HEK293 (cell line): ENCODE data around the gene PDE6H.

ENCODE experiments used
- CTCF ChIA-PET: fragments of 350-600 bp; formaldehyde crosslinking; extraction: SDS; loops from one replicate; lab custom pipeline; 2021; ENCODE audit warnings: antibody characterized with exemption; lab: Yijun Ruan, JAX
- POLR2A ChIA-PET: fragments of 300-600 bp; formaldehyde crosslinking; extraction: SDS; loops from one replicate; lab custom pipeline; 2020; ENCODE audit warnings: antibody characterized with exemption, inconsistent platforms; lab: Yijun Ruan, JAX
- H3K27ac ChIP-seq: fragments of 200-500 bp; sonication (Bioruptor generic); 2 replicates; pipeline ENCODE4 v1.5.1; 2014; ENCODE audit warnings: low read depth, low read length, control low read depth, inconsistent platforms; ENCODE audit errors: extremely low read depth
- H3K36me3 ChIP-seq, 2 experiments: fragments of 200-500 bp in 1 of 2; sonication (Bioruptor generic) in 1 of 2; 1 replicate in 1 of 2; 2 replicates in 1 of 2; pipeline ENCODE4 v1.5.1; 2014 to 2017; ENCODE audit warnings: inconsistent platforms in 2 of 2, low read length in 2 of 2; ENCODE audit not compliant: control insufficient read depth in 2 of 2, insufficient read depth in 1 of 2
- H3K4me1 ChIP-seq: fragments of 200-500 bp; sonication (Bioruptor generic); 2 replicates; pipeline ENCODE4 v1.5.1; 2014; ENCODE audit warnings: mild to moderate bottlenecking, low read length, inconsistent platforms; ENCODE audit not compliant: control insufficient read depth, insufficient read depth
- H3K4me3 ChIP-seq: 2 replicates; pipeline ENCODE4 v1.5.1; 2011; ENCODE audit warnings: low read depth, mild to moderate bottlenecking, control low read depth, low read length, moderate library complexity
- H3K9me3 ChIP-seq: fragments of 200-500 bp; sonication (Bioruptor generic); 2 replicates; pipeline ENCODE4 v1.5.1; 2014; ENCODE audit warnings: low read depth, low read length, inconsistent platforms; ENCODE audit not compliant: control insufficient read depth, insufficient read depth
- BCL6B ChIP-seq: fragments of 450-650 bp; formaldehyde crosslinking; IDR thresholded peaks from 2 replicates; pipeline ENCODE4 v1.5.1; 2017; ENCODE audit warnings: missing biosample characterization, missing genetic modification characterization
- EGR2 ChIP-seq: fragments of 450-650 bp; formaldehyde crosslinking; IDR thresholded peaks from 2 replicates; pipeline ENCODE4 v1.5.1; 2016; ENCODE audit warnings: low read depth, missing biosample characterization, missing genetic modification characterization
- TCF7L2 ChIP-seq: IDR thresholded peaks from 2 replicates; pipeline ENCODE4 v1.6.1; 2011; ENCODE audit warnings: low read depth, mild to moderate bottlenecking, inconsistent platforms, low read length, moderate library complexity, borderline replicate concordance
- ZFP3 ChIP-seq: fragments of 450-650 bp; formaldehyde crosslinking; IDR thresholded peaks from 2 replicates; pipeline ENCODE4 v1.5.1; 2016; ENCODE audit warnings: low read depth, missing biosample characterization, missing genetic modification characterization
- ZNF169 ChIP-seq: fragments of 450-650 bp; formaldehyde crosslinking; IDR thresholded peaks from 2 replicates; pipeline ENCODE4 v1.5.1; 2016; ENCODE audit warnings: missing biosample characterization, missing genetic modification characterization
- ZNF335 ChIP-seq: fragments of 450-650 bp; formaldehyde crosslinking; conservative IDR thresholded peaks from 2 replicates; pipeline ENCODE4 v1.5.1; 2016; ENCODE audit warnings: missing biosample characterization, missing genetic modification characterization
- ZNF416 ChIP-seq: fragments of 450-650 bp; formaldehyde crosslinking; IDR thresholded peaks from 2 replicates; pipeline ENCODE4 v1.5.1; 2016; ENCODE audit warnings: missing biosample characterization, missing genetic modification characterization
- ZNF510 ChIP-seq: fragments of 450-650 bp; formaldehyde crosslinking; IDR thresholded peaks from 2 replicates; pipeline ENCODE4 v1.5.1; 2018; ENCODE audit warnings: mild to moderate bottlenecking, missing genetic modification characterization, missing biosample characterization; ENCODE audit not compliant: insufficient replicate concordance
- ZNF518A ChIP-seq: fragments of 450-650 bp; formaldehyde crosslinking; conservative IDR thresholded peaks from 2 replicates; pipeline ENCODE4 v1.5.1; 2016; ENCODE audit warnings: low read depth, missing biosample characterization, missing genetic modification characterization
- ZNF558 ChIP-seq: fragments of 450-650 bp; formaldehyde crosslinking; IDR thresholded peaks from 2 replicates; pipeline ENCODE4 v1.5.1; 2016; ENCODE audit warnings: missing biosample characterization, missing genetic modification characterization
- ZNF677 ChIP-seq: fragments of 450-650 bp; IDR thresholded peaks from 2 replicates; pipeline ENCODE4 v1.5.0; 2018; ENCODE audit warnings: missing biosample characterization, mild to moderate bottlenecking, missing genetic modification characterization, moderate library complexity
- ZNF837 ChIP-seq: fragments of 450-650 bp; formaldehyde crosslinking; IDR thresholded peaks from 2 replicates; pipeline ENCODE4 v1.5.1; 2016; ENCODE audit warnings: missing biosample characterization, missing genetic modification characterization
- TF ChIP-seq, protein P1 (sequence below): fragments of 450-650 bp; IDR thresholded peaks from 2 replicates; pipeline ENCODE4 v1.5.1; 2018; ENCODE audit warnings: missing biosample characterization, mild to moderate bottlenecking, missing genetic modification characterization
- TF ChIP-seq, protein P2 (sequence below): fragments of 450-650 bp; formaldehyde crosslinking; optimal IDR thresholded peaks from 2 replicates; pipeline ENCODE3; 2016; ENCODE audit warnings: missing biosample characterization, mild to moderate bottlenecking, missing genetic modification characterization
- TF ChIP-seq, protein P3 (sequence below): IDR thresholded peaks from 2 replicates; pipeline ENCODE4 v1.6.1; 2011; ENCODE audit warnings: mild to moderate bottlenecking, low read depth, low read length, borderline replicate concordance
- TF ChIP-seq, protein P4 (sequence below): fragments of 450-650 bp; formaldehyde crosslinking; IDR thresholded peaks from 2 replicates; pipeline ENCODE4 v1.5.1; 2016; ENCODE audit warnings: missing biosample characterization, missing genetic modification characterization, low read depth
- TF ChIP-seq, protein P5 (sequence below): fragments of 450-650 bp; formaldehyde crosslinking; IDR thresholded peaks from 2 replicates; pipeline ENCODE4 v1.5.1; 2016; ENCODE audit warnings: missing biosample characterization, missing genetic modification characterization

PDE6H gene

DNA sequence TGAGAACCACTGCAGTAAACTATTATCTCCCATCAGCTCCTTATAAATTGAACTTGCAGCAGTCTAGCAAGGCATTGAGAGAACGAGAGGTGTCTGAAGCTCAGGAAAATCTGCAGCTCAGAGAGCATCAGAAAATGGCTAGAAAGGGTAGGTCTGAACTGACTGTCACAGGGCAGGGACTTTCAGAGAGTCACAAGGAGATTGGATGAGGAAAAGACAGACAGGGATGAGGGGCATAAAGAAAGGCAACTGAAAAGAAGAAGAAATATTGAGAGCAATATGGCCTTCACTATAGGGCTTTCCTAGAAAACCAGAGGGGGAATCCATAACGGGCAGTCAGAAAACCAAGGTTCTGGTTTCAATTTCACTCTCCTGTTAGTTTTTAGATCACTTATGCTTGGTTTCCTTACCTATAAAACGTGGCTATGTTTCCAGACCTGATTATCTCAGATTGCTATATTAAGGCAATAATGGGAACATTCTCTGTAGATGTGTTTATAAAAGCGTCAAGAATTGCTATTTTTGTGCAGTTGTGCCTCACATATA is 40.9 kb downstream of the PDE6H start:
- Histone ChIP-seq H3K27ac (no peak overlapping the region), H3K36me3 (no peaks in the 10 kb centered on the region), H3K9me3 (no peaks in the 10 kb centered on the region), H3K4me1 (no peaks in the 10 kb centered on the region), H3K4me3 (no peak overlapping the region)
- POLR2A ChIA-PET = no interaction called here
- CTCF ChIA-PET = no interaction called here
- TF ChIP-seq, protein P1, sequence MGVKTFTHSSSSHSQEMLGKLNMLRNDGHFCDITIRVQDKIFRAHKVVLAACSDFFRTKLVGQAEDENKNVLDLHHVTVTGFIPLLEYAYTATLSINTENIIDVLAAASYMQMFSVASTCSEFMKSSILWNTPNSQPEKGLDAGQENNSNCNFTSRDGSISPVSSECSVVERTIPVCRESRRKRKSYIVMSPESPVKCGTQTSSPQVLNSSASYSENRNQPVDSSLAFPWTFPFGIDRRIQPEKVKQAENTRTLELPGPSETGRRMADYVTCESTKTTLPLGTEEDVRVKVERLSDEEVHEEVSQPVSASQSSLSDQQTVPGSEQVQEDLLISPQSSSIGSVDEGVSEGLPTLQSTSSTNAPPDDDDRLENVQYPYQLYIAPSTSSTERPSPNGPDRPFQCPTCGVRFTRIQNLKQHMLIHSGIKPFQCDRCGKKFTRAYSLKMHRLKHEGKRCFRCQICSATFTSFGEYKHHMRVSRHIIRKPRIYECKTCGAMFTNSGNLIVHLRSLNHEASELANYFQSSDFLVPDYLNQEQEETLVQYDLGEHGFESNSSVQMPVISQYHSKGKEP = no peak

DNA sequence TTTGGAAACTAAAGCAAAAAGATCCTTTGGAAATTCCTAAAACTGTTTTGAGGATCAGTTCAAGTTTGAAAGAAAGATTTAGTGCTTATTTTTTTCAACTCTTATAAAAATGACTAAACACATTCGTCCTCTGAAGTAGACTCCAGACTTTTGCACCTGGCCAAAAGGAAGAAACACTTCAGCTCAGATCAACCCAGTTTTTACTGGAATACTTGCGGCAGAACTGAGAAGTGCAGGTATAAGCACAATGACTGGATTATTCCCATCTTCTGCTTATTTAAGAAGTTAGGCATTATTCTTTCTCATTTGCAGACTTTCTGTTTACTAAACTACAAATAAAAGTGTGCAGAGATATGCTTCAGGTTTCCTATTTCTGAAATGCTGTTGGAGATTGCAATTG is 41.9 kb downstream of the PDE6H start:
- Histone ChIP-seq H3K4me1 (no peaks in the 10 kb centered on the region), H3K9me3 (no peaks in the 10 kb centered on the region), H3K4me3 (no peak overlapping the region), H3K36me3 (no peaks in the 10 kb centered on the region), H3K27ac (no peak overlapping the region)
- CTCF ChIA-PET = interaction anchor here (1.5 kb wide), 1 partner anchor 12 kb away, joined by 4 read pairs; no protein-coding TSS in a partner anchor
- no peak for TF ChIP-seq ZNF677 (tag by site-specific recombination)
- TF ChIP-seq, protein P2, sequence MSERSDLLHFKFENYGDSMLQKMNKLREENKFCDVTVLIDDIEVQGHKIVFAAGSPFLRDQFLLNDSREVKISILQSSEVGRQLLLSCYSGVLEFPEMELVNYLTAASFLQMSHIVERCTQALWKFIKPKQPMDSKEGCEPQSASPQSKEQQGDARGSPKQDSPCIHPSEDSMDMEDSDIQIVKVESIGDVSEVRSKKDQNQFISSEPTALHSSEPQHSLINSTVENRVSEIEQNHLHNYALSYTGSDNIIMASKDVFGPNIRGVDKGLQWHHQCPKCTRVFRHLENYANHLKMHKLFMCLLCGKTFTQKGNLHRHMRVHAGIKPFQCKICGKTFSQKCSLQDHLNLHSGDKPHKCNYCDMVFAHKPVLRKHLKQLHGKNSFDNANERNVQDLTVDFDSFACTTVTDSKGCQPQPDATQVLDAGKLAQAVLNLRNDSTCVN (tag by site-specific recombination) = no peak
- no peak for TF ChIP-seq TCF7L2
- no peak for TF ChIP-seq BCL6B (tag by site-specific recombination)
- no peak for TF ChIP-seq ZNF510 (tag by site-specific recombination)
- TF ChIP-seq ZNF518A (tag by site-specific recombination) = no peak
- no peak for TF ChIP-seq ZNF837 (tag by site-specific recombination)
- TF ChIP-seq EGR2 (tag by site-specific recombination) = no peak
- no peak for TF ChIP-seq ZNF558 (tag by site-specific recombination)
- TF ChIP-seq ZNF416 (tag by site-specific recombination) = no peak
- TF ChIP-seq, protein P3, sequence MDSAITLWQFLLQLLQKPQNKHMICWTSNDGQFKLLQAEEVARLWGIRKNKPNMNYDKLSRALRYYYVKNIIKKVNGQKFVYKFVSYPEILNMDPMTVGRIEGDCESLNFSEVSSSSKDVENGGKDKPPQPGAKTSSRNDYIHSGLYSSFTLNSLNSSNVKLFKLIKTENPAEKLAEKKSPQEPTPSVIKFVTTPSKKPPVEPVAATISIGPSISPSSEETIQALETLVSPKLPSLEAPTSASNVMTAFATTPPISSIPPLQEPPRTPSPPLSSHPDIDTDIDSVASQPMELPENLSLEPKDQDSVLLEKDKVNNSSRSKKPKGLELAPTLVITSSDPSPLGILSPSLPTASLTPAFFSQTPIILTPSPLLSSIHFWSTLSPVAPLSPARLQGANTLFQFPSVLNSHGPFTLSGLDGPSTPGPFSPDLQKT = no peak
- TF ChIP-seq ZNF335 (tag by site-specific recombination) = no peak
- TF ChIP-seq, protein P4, sequence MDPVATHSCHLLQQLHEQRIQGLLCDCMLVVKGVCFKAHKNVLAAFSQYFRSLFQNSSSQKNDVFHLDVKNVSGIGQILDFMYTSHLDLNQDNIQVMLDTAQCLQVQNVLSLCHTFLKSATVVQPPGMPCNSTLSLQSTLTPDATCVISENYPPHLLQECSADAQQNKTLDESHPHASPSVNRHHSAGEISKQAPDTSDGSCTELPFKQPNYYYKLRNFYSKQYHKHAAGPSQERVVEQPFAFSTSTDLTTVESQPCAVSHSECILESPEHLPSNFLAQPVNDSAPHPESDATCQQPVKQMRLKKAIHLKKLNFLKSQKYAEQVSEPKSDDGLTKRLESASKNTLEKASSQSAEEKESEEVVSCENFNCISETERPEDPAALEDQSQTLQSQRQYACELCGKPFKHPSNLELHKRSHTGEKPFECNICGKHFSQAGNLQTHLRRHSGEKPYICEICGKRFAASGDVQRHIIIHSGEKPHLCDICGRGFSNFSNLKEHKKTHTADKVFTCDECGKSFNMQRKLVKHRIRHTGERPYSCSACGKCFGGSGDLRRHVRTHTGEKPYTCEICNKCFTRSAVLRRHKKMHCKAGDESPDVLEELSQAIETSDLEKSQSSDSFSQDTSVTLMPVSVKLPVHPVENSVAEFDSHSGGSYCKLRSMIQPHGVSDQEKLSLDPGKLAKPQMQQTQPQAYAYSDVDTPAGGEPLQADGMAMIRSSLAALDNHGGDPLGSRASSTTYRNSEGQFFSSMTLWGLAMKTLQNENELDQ (tag by site-specific recombination) = no peak
- TF ChIP-seq ZFP3 (tag by site-specific recombination) = no peak
- no peak for TF ChIP-seq ZNF169 (tag by site-specific recombination)
- TF ChIP-seq, protein P5, sequence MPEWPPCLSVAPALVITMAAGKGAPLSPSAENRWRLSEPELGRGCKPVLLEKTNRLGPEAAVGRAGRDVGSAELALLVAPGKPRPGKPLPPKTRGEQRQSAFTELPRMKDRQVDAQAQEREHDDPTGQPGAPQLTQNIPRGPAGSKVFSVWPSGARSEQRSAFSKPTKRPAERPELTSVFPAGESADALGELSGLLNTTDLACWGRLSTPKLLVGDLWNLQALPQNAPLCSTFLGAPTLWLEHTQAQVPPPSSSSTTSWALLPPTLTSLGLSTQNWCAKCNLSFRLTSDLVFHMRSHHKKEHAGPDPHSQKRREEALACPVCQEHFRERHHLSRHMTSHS = no peak
- POLR2A ChIA-PET = no interaction called here
